Mammary epithelial cell (primary cell): ENCODE results near the gene ZMIZ1.

ENCODE experiments used
- CTCF ChIP-seq, 2 donors: IDR thresholded peaks in 1 of 2; conservative IDR thresholded peaks in 1 of 2; 2 replicates each; pipeline ENCODE4 v1.5.1; 2011 to 2012; ENCODE audit warnings: inconsistent platforms in 2 of 2, low read length in 2 of 2, mild to moderate bottlenecking in 2 of 2, control low read depth in 1 of 2, low read depth in 1 of 2; ENCODE audit not compliant: insufficient read depth in 1 of 2; ENCODE audit errors: extremely low read depth in 1 of 2
- EZH2 ChIP-seq: IDR thresholded peaks from 2 replicates; pipeline ENCODE4 v1.6.1; 2012; ENCODE audit warnings: low read length, inconsistent platforms, borderline replicate concordance

DNA sequence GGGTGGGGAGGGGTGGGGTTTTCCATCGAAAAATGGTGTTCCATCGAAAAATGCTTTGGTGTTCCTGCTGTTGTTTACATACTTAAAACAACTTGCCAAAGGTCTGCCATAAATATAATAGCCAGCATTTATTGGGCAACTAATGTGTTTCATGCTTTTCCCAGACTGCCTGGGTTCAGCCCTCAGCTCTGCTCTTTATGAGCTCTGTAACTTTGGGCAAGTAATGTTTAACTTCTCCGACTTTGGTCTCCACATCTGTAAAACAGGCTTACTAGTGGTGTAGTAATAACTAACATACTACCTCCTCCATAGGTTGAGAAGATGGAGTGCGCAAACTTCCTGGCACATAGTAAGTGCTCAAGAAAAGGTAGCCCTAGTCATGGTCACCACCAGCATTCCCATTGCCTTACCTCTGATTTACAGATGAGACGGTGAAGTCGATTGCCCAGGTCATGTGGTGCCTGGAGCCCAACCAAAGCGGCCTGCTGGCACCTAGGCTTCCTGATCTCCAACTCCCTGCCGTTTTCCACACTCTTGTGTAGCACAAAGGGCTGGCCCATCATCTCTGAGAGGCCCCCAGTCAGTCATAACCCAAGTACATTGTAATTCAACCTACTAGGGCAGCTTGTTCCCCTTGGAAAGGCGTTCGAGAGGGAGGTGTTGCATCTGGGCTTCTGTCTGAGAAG, 8.9 kb downstream of the ZMIZ1 start:
- TF ChIP-seq CTCF (conservative IDR thresholded peaks at IDR 0.05 in 1 of 2, IDR thresholded peaks at IDR 0.05 in 1 of 2; ENCODE audit: extremely low read depth in 1 of 2, insufficient read depth in 1 of 2, low read depth in 1 of 2, low read length in 2 of 2), result no peak
- TF ChIP-seq EZH2, result no peak
